Activated naive CD4-positive, alpha-beta T cell treated with anti-CD3 and anti-CD28 coated beads, Interleukin-2, amount 50 U/mL, for 24 hours (primary cell): ENCODE measurements around the gene AKAP13.
"Not testable (repeated sequence)": the region's sequence is repeated elsewhere in the genome, so short reads cannot be mapped to it uniquely, and the experiment has no call there.

ENCODE experiments used
- H3K27ac Mint-ChIP-seq: one replicate; pipeline ENCODE4 v1.8.0; 2021; ENCODE audit warnings: mild to moderate bottlenecking, mixed read lengths
- H3K27me3 Mint-ChIP-seq: one replicate; pipeline ENCODE4 v1.8.0; 2021; ENCODE audit warnings: mixed read lengths
- H3K36me3 Mint-ChIP-seq: one replicate; pipeline ENCODE4 v1.8.0; 2021; ENCODE audit warnings: mixed read lengths
- H3K4me1 Mint-ChIP-seq: one replicate; pipeline ENCODE4 v1.8.0; 2021; ENCODE audit warnings: mixed read lengths
- H3K4me3 Mint-ChIP-seq: one replicate; pipeline ENCODE4 v1.8.0; 2021; ENCODE audit warnings: mild to moderate bottlenecking, mixed read lengths
- H3K9me3 Mint-ChIP-seq: one replicate; pipeline ENCODE4 v1.8.0; 2021; ENCODE audit warnings: mixed read lengths

Gene AKAP13, protein sequence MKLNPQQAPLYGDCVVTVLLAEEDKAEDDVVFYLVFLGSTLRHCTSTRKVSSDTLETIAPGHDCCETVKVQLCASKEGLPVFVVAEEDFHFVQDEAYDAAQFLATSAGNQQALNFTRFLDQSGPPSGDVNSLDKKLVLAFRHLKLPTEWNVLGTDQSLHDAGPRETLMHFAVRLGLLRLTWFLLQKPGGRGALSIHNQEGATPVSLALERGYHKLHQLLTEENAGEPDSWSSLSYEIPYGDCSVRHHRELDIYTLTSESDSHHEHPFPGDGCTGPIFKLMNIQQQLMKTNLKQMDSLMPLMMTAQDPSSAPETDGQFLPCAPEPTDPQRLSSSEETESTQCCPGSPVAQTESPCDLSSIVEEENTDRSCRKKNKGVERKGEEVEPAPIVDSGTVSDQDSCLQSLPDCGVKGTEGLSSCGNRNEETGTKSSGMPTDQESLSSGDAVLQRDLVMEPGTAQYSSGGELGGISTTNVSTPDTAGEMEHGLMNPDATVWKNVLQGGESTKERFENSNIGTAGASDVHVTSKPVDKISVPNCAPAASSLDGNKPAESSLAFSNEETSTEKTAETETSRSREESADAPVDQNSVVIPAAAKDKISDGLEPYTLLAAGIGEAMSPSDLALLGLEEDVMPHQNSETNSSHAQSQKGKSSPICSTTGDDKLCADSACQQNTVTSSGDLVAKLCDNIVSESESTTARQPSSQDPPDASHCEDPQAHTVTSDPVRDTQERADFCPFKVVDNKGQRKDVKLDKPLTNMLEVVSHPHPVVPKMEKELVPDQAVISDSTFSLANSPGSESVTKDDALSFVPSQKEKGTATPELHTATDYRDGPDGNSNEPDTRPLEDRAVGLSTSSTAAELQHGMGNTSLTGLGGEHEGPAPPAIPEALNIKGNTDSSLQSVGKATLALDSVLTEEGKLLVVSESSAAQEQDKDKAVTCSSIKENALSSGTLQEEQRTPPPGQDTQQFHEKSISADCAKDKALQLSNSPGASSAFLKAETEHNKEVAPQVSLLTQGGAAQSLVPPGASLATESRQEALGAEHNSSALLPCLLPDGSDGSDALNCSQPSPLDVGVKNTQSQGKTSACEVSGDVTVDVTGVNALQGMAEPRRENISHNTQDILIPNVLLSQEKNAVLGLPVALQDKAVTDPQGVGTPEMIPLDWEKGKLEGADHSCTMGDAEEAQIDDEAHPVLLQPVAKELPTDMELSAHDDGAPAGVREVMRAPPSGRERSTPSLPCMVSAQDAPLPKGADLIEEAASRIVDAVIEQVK (N-terminal part only)

DNA sequence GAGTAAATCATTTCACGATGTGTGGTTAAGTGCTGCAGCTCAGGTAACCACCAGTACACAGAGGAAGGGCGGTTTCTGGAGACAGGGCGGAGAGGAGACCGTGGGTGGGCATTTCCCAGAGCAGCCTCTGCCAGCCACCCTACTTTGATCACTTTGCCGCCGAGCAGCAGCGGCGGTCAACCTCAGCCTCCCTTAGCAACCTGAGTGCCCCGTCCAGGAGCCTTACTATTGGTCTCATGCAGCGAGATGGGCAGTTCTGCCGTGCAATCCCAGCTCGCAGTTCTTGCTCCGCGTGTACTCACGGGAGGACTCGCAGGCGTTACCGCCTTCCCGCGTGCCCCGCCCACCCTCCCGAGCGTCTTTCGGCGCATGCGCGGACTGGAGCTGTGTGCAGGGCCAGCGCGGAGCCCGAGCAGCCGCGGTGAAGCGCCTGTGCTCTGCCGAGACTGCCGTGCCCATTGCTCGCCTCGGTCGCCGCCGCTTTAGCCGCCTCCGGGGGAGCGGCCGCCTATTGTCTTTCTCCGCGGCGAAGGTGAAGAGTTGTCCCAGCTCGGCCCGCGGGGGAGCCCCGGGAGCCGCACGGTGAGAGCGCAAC lies at the start of gene AKAP13:
TSS of gene AKAP13 (plus strand) at position 387 of the 595 bp plus-strand sequence. CDS start 105,118 bp downstream, outside the sequence.
- Mint-ChIP-seq H3K27me3 (no peaks in the 10 kb centered on the region), H3K27ac (peak within 1 kb of the TSS; percentile 88), H3K36me3 (peaks cover 2% of the 10 kb centered on the region), H3K9me3 (no peaks in the 10 kb centered on the region), H3K4me3 (peak within 1 kb of the TSS; percentile 88), H3K4me1 (peaks cover 49% of the 10 kb centered on the region)

DNA sequence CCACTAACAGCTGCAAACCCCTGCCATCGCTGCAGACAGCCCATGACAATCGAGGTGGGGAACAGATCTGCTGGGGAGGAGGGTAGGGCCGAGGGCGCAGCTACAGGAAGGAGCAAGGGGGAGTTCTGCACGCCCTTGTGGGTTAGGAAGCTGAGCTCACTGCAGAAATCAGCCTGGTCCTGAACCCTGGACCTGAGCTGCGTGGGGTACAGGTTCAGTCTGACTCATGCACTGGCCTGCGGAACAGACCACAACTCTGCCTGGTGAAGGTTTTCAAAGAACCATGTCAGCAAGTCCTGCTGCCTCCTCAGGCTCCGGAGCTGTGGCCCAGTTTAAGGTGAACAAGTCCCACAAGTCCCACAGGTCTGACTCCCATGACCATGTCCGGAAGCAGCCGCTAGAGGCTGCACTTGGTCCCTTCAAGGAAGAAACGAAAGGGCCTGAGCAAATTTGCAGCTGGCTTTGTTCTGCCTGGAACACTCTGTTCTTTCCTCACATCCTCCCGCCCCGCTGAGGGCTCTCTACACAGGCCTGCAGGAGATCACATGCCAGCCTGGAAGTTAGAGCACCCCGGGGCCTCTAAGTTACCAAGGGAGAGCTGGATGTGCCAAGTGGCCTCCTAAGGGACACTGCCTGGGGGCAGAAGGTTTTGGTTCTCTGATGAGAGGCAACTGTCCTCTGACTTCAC lies 49.4 kb upstream of the AKAP13 start:
- no peaks in the 10 kb centered on the region for H3K36me3 Mint-ChIP-seq

DNA sequence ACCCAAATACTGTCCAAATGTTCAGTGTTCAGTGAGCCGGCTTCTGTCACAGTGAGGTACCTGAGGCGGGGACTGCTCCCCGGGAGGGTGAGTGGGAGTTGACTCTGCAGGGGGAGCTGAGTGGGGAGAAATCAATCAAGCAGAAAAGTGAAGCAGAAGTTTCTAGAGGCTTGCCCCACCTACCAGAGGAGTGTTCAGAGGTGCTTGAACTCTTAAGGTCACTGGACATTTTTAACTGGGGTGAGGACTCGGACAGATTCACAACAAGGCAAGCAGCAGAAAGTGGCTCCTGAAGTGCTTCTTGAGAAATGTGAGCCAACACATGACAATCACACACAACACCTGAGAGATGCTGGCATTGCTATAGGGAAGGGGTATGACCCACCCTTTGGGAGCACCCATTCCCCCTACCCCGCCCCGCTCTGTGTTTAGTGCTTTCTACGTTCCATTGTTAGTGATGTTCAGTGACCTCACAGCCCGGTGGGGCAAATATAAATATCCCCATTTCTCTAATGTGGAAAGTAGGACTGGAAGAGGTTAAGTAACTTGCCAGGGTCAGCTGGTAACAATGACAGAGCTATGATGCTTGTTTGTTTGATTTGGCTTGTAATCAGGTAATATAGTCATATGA lies 48.6 kb upstream of the AKAP13 start:
- H3K27me3 Mint-ChIP-seq, result no peaks in the 10 kb centered on the region
- H3K9me3 Mint-ChIP-seq, result no peaks in the 10 kb centered on the region
- peak overlapping the region; percentile 89 for H3K4me3 Mint-ChIP-seq
- peaks cover 49% of the 10 kb centered on the region for H3K4me1 Mint-ChIP-seq
- no peaks in the 10 kb centered on the region for H3K36me3 Mint-ChIP-seq
- peak overlapping the region; percentile 69 for H3K27ac Mint-ChIP-seq

More for the DNA sequence above, 49.4 kb upstream of the AKAP13 start:
- no peaks in the 10 kb centered on the region for H3K9me3 Mint-ChIP-seq
- H3K27ac Mint-ChIP-seq, result peak overlapping the region; percentile 69
- H3K27me3 Mint-ChIP-seq, result no peaks in the 10 kb centered on the region
- H3K4me3 Mint-ChIP-seq, result peak overlapping the region; percentile 89
- H3K4me1 Mint-ChIP-seq, result peaks cover 49% of the 10 kb centered on the region

DNA sequence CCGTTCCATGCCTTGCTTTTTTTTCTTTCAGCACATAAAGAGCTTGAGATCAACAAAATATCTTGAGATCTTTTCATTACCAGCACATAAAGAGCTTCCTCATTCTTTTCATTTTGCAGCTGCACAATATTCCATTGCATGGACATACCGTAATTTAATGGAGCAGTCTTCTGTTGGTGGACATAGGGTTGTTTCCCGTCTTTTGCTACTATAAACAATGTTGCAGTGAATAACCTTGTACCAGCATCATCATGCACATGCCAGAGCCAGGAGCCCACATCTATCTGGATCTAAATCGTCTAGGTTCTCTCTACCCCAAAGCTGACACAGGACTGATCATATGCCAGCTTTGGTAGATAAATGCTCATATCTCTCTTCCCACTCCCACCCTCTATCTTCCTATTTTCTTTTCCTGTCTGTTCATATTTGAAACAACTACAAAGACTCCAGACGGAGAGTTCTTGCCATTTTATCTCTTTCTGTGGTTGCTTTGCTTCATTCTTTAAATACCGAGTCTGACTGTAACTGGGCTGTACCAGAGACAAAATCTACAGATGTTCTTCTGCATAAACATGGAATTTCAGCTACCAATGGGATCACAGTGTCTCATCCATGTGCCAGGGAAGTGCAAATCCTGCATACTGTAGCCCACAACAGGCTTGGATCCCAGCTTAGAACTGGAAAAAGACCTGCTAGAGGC lies 47.1 kb upstream of the AKAP13 start:
- no peaks in the 10 kb centered on the region for H3K9me3 Mint-ChIP-seq
- H3K27ac Mint-ChIP-seq, result peak overlapping the region; percentile 0
- peaks cover 43% of the 10 kb centered on the region for H3K4me1 Mint-ChIP-seq
- H3K36me3 Mint-ChIP-seq, result no peaks in the 10 kb centered on the region
- no peaks in the 10 kb centered on the region for H3K27me3 Mint-ChIP-seq
- H3K4me3 Mint-ChIP-seq, result no peak overlapping the region

DNA sequence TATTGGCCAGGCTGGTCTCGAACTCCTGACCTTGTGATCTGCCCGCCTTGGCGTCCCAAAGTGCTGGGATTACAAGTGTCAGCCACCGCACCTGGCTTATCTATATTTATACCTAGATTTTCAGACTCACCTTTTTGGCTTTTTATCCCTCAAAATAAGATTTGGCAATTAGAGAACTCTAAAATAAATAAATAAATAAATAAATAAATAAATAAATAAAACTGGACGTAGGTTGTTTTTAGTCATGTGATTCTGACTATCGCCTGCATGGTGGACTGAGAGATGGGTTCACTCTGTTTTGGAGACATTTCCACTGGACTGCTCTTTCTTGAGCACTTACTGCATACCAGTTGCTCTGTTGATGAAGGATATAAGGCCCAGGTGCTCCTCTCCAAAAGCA lies 46.2 kb upstream of the AKAP13 start:
- no peaks in the 10 kb centered on the region for H3K36me3 Mint-ChIP-seq
- H3K4me1 Mint-ChIP-seq, result peaks cover 36% of the 10 kb centered on the region
- H3K27me3 Mint-ChIP-seq, result no peaks in the 10 kb centered on the region
- H3K9me3 Mint-ChIP-seq, result no peaks in the 10 kb centered on the region
- no peak overlapping the region for H3K4me3 Mint-ChIP-seq
- H3K27ac Mint-ChIP-seq, result no peak overlapping the region

DNA sequence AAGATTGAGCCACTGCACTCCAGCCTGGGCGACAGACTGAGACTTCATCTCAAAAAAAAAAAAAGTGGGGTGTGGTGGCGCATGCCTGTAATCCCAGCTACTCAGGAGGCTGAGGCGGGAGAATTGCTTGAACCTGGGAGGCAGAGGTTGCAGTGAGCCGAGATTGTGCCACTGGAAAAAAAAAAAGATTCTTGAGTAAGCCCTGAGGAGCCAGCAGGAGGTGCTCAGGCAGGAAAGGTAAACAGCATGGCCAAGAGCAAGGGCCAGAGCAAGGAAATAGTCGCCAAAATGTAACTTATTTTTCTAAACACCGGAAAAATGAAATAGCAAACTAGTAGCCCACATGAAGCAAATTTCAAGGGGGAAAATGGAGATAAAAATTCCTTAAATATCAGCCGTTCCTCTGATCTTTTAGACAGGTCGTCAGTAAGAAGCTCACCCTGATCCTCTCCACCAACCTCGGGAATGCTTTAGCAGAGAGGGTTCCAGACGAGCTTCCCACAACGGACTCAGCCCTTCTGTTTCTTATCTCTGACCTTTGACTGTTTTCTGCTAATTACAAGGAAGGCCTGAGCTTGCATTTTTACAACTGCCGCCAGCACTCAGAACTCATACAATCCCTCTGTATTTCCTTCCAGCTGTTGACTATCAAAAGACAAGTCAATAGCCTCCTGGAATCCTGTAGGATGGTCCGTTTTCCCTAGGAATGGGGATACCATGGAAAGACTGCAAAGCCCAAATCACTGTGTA lies 45.0 kb upstream of the AKAP13 start:
- Mint-ChIP-seq H3K4me3 (no peak overlapping the region), H3K27me3 (no peaks in the 10 kb centered on the region), H3K27ac (no peak overlapping the region), H3K4me1 (peaks cover 25% of the 10 kb centered on the region), H3K9me3 (no peaks in the 10 kb centered on the region), H3K36me3 (no peaks in the 10 kb centered on the region)

DNA sequence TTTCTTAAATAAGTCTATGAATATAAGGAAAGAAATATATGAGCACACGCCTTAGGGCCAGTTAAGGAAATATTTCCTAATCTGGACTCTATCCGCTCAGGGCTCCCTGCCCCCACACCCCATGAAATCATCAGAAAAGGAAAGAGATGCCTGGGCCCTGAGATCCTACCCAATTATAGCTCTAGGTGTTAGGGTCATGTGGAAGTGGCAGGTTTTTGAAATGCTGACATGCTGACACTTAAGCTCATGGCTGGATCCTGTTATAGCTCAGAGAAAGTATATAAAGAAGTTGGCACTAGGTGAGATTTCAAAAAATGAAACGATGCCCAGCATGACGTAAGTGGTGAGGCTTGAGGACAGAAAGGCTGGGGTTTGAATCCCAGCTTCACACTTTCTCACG lies 43.5 kb upstream of the AKAP13 start:
- H3K27me3 Mint-ChIP-seq, result no peaks in the 10 kb centered on the region
- no peak overlapping the region for H3K27ac Mint-ChIP-seq
- no peaks in the 10 kb centered on the region for H3K36me3 Mint-ChIP-seq
- no peaks in the 10 kb centered on the region for H3K9me3 Mint-ChIP-seq
- H3K4me3 Mint-ChIP-seq, result no peak overlapping the region
- H3K4me1 Mint-ChIP-seq, result peaks cover 10% of the 10 kb centered on the region

DNA sequence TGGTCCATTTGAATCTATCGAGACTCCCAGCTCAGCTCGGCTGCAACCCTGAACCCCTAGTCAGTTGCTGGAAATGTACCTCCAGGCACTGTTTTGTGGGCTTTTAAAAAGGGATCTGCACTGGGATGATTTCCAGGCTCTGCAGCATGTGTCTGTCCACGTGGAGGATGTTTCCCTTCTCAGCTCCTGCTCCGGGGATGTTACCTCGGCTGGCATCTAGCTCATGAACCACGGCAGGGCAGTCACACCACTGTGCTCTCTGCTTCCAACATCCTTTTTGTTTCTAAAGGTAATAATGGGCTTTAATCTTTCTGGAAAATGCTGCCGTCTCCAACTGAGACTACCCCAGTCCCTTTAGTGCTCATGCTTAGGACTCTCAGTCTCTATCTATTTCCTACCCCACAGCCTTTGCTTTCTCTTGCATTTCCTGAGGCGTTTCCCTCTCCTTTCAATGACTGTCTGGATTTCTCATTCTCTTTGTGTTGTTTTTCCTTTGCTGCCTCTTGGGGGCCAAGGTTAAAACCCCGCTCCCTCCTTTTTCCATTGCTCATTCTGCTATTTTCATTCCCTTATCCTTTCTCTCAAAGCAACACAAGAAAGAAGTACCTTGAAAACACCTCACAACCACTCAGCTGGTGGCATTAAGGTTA lies 42.9 kb upstream of the AKAP13 start:
- no peak overlapping the region for H3K4me3 Mint-ChIP-seq

DNA sequence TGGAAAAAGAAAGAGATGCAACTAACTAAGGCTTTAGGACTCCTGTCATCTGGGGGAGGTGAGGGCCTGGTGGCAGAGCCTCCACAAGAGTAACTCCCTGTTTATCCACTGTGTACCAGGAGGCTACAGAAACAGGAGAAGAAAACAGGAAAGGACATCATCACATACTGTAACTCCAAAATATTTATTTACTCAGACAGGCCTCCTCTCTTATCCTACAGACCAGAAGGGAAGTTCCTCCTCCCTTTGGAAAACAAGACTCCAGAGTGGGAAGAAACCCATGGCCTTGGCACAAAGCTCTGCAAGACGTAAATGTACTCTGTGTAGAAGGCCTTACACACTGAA lies 40.1 kb upstream of the AKAP13 start:
- Mint-ChIP-seq H3K27me3 (no peaks in the 10 kb centered on the region), H3K27ac (no peak overlapping the region), H3K36me3 (no peaks in the 10 kb centered on the region), H3K9me3 (no peaks in the 10 kb centered on the region), H3K4me1 (no peaks in the 10 kb centered on the region), H3K4me3 (no peak overlapping the region)

More for the DNA sequence above, 42.9 kb upstream of the AKAP13 start:
- H3K36me3 Mint-ChIP-seq, result no peaks in the 10 kb centered on the region
- no peak overlapping the region for H3K27ac Mint-ChIP-seq
- peaks cover 8% of the 10 kb centered on the region for H3K4me1 Mint-ChIP-seq
- H3K27me3 Mint-ChIP-seq, result no peaks in the 10 kb centered on the region
- no peaks in the 10 kb centered on the region for H3K9me3 Mint-ChIP-seq

DNA sequence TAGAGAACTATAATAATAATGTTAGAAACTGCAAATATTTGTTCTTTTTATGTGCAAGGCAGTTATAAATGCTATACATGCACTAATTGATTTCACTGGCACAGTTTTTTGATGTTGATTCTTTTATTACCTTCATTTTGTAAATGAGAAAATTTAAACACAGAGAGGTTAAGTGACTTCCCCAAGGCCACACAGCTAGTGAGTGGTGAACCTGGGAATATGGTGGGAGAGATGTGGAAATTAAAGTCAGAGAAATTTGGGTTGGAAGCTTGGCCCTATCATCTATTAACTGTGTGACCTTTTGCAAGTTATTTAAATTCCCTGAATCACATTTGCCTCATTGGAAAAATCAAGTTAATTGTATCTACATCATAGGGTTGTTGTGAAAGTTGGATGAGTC lies 39.6 kb upstream of the AKAP13 start:
- Mint-ChIP-seq H3K36me3 (no peaks in the 10 kb centered on the region), H3K9me3 (no peaks in the 10 kb centered on the region), H3K27ac (no peak overlapping the region), H3K4me1 (no peaks in the 10 kb centered on the region), H3K4me3 (no peak overlapping the region), H3K27me3 (no peaks in the 10 kb centered on the region)

DNA sequence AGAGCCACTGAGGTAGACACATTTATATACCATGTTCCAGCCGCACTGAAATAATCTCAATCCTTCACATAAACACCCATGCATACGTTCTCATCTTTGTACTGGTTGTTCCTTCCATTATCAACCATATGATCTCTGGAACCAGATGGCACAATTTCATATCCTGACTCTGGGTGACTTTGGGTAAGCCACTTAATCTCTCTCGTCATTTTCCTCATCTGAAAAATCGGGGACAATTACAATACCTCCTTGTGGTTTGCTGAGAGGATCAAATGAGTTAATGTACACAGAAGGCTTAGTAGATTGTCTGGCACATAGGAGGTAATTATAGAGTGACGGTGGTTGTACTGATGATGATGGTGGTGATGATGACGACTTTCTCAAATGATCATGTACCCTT lies 38.2 kb upstream of the AKAP13 start:
- H3K27me3 Mint-ChIP-seq, H3K4me1 Mint-ChIP-seq, H3K4me3 Mint-ChIP-seq, H3K27ac Mint-ChIP-seq, H3K36me3 Mint-ChIP-seq, H3K9me3 Mint-ChIP-seq: not testable (repeated sequence)

DNA sequence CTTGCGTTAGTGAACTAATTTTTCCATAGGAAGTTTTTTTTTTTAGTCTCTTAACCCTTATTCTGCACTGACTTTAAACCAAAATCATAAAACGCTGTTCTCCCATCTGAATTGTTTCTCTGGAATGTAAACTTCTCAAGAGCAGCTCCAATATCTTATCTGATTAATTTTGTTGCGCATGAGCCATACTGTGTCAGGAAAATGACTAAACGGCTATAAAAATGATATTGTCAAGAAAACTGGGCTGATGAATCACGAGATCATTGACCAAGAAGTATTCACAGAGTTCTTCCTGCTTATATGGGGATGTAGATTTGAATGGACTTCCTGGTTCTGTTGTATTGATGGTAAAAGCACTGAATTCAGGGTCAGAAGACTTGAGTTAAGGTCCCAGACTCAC lies 37.0 kb upstream of the AKAP13 start:
- H3K36me3 Mint-ChIP-seq, H3K9me3 Mint-ChIP-seq, H3K27me3 Mint-ChIP-seq, H3K27ac Mint-ChIP-seq, H3K4me3 Mint-ChIP-seq: not testable (repeated sequence)
- peaks cover 11% of the 10 kb centered on the region for H3K4me1 Mint-ChIP-seq

DNA sequence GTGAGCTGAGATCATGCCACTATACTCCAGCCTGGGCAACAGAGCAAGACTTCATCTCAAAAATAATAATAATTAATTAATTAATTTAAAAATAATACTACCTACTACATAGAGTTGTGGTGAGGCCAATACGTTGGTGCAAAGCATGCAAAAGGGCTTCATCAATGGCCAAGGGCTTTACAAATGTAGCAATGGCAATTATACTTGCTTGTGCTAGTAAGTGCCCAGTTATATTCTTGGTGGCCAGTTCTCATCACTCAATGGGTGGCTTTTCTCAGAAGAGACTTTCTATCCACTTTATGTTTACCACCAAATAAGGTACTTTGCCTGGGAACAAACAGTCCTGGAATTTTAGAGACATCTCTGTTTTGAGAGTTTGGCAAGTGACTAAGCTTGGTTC lies 36.2 kb upstream of the AKAP13 start:
- not testable (repeated sequence) for H3K27ac Mint-ChIP-seq, H3K27me3 Mint-ChIP-seq, H3K9me3 Mint-ChIP-seq, H3K36me3 Mint-ChIP-seq, H3K4me3 Mint-ChIP-seq
- peaks cover 14% of the 10 kb centered on the region for H3K4me1 Mint-ChIP-seq
